ENCODE measurements around the gene SEL1L.
A peak's percentile ranks its signal among the peaks of the same experiment; 100 is the strongest.

Gene SEL1L

GRCh38 chr14:81440041-81440440 lies 93.6 kb downstream of the SEL1L start (continued):
- TF ChIP-seq ZNF785 (tag by site-specific recombination; IDR thresholded peaks at IDR 0.05) = no peak
- TF ChIP-seq ZNF2 (tag by site-specific recombination; IDR thresholded peaks at IDR 0.05) = no peak
- TF ChIP-seq ZNF184 (tag by site-specific recombination; IDR thresholded peaks at IDR 0.05) = no peak
- TF ChIP-seq ZNF311 (tag by site-specific recombination; IDR thresholded peaks at IDR 0.05; ENCODE audit: borderline replicate concordance) = no peak
- no peak for TF ChIP-seq ZNF555 (tag by site-specific recombination; conservative IDR thresholded peaks at IDR 0.05)

- ChIA-PET CTCF (interaction anchor here (1.2 to 1.5 kb wide), 2 partner anchors 15 to 169 kb away, joined by 3 to 5 read pairs; no protein-coding TSS in a partner anchor), POLR2A (interaction anchor here (1.5 kb wide), 1 partner anchor 218 kb away, joined by 6 read pairs; no protein-coding TSS in a partner anchor)
- no peak overlapping the region for H3K4me3 ChIP-seq (ENCODE audit: low read depth, low read length)
- no peaks in the 10 kb centered on the region for H3K36me3 ChIP-seq (ENCODE audit: control insufficient read depth in 2 of 2, insufficient read depth in 1 of 2, low read length in 2 of 2)
- no peak overlapping the region for H3K27ac ChIP-seq (ENCODE audit: extremely low read depth, low read depth, low read length)
- peak; percentile 87 for TF ChIP-seq BCL6B (tag by site-specific recombination; IDR thresholded peaks at IDR 0.05)
- no peak for TF ChIP-seq SCRT2 (tag by site-specific recombination; IDR thresholded peaks at IDR 0.05)
- TF ChIP-seq BCL11B (tag by site-specific recombination; IDR thresholded peaks at IDR 0.05; ENCODE audit: low read depth) = no peak
- TF ChIP-seq ZNF18 (tag by site-specific recombination; IDR thresholded peaks at IDR 0.05) = no peak
- peak; percentile 77 for TF ChIP-seq EGR2 (tag by site-specific recombination; IDR thresholded peaks at IDR 0.05; ENCODE audit: low read depth)
- TF ChIP-seq ZFHX2 (tag by site-specific recombination; conservative IDR thresholded peaks at IDR 0.05) = peak; percentile 80
- H3K9me3 ChIP-seq (ENCODE audit: control insufficient read depth, insufficient read depth, low read depth, low read length) = no peaks in the 10 kb centered on the region
- peaks cover 18% of the 10 kb centered on the region for H3K4me1 ChIP-seq (ENCODE audit: control insufficient read depth, insufficient read depth, low read length)
Observed at GRCh38 chr14:81437244-81437643, 96.4 kb downstream of the SEL1L start.

- peaks cover 18% of the 10 kb centered on the region for H3K4me1 ChIP-seq (ENCODE audit: control insufficient read depth, insufficient read depth, low read length)
- no peaks in the 10 kb centered on the region for H3K9me3 ChIP-seq (ENCODE audit: control insufficient read depth, insufficient read depth, low read depth, low read length)
- CTCF ChIA-PET = interaction anchor here (0.7 to 2.2 kb wide), 5 partner anchors 13 to 168 kb away, joined by 3 to 11 read pairs (median 3); no protein-coding TSS in a partner anchor
- H3K4me3 ChIP-seq (ENCODE audit: low read depth, low read length) = peak overlapping the region; percentile 69
- POLR2A ChIA-PET = interaction anchor here (0.9 to 1.9 kb wide), 5 partner anchors 9 to 217 kb away, joined by 3 to 9 read pairs (median 6); partner anchors contain the start of gene GTF2A1
- H3K27ac ChIP-seq (ENCODE audit: extremely low read depth, low read depth, low read length) = peak overlapping the region; percentile 60; the same call in 1 of the 2 replicates
- H3K36me3 ChIP-seq (ENCODE audit: control insufficient read depth in 2 of 2, insufficient read depth in 1 of 2, low read length in 2 of 2) = no peaks in the 10 kb centered on the region
- TF ChIP-seq ZNF350 (tag by site-specific recombination; IDR thresholded peaks at IDR 0.05) (no peak), ZBTB10 (tag by site-specific recombination; IDR thresholded peaks at IDR 0.05) (peak; percentile 49; the same call in 1 of the 2 replicates), ZXDB (tag by site-specific recombination; IDR thresholded peaks at IDR 0.05) (0 out of 2 replicates have a peak, but pooled peaks have one; percentile 20), ZSCAN5A (tag by site-specific recombination; IDR thresholded peaks at IDR 0.05) (no peak), IKZF3 (tag by site-specific recombination; IDR thresholded peaks at IDR 0.05) (peak; percentile 83), ZBTB7A (tag by site-specific recombination; IDR thresholded peaks at IDR 0.05; ENCODE audit: low read depth) (peak; percentile 60; the same call in 1 of the 2 replicates), EGR2 (tag by site-specific recombination; IDR thresholded peaks at IDR 0.05; ENCODE audit: low read depth) (no peak), ZNF624 (tag by site-specific recombination; IDR thresholded peaks at IDR 0.05) (no peak), ZNF335 (tag by site-specific recombination; conservative IDR thresholded peaks at IDR 0.05) (peak; percentile 58), ZNF660 (tag by site-specific recombination; IDR thresholded peaks at IDR 0.05) (peak; percentile 44; the same call in 1 of the 2 replicates), ZBTB26 (tag by site-specific recombination; optimal IDR thresholded peaks at IDR 0.05) (no peak), ZNF701 (tag by site-specific recombination; IDR thresholded peaks at IDR 0.05) (no peak), ZNF549 (tag by site-specific recombination; IDR thresholded peaks at IDR 0.05) (no peak), ZNF426 (tag by site-specific recombination; IDR thresholded peaks at IDR 0.05) (no peak)
Observed at GRCh38 chr14:81436296-81437138, 97.1 kb downstream of the SEL1L start.

Data from HEK293 (cell line).